Uterus (tissue), 2 donors: ENCODE results near the gene BCAR3.

Source experiments
- POLR2A ChIP-seq, 2 donors: fragments of 450-650 bp; IDR thresholded peaks; one replicate each; pipeline ENCODE4 v1.6.1; 2016; ENCODE audit warnings: antibody characterized with exemption in 2 of 2, mild to moderate bottlenecking in 1 of 2, moderate library complexity in 1 of 2
- TF ChIP-seq, protein P1 (sequence below), 4 experiments: fragments of 200-600 bp in 2 of 4; fragments of 450-650 bp in 2 of 4; sonication (generic) in 2 of 4; IDR thresholded peaks; one replicate each; pipeline ENCODE4 v1.5.1; 2016 to 2019; ENCODE audit warnings: antibody characterized with exemption in 4 of 4, mild to moderate bottlenecking in 2 of 4, moderate library complexity in 1 of 4

DNA sequence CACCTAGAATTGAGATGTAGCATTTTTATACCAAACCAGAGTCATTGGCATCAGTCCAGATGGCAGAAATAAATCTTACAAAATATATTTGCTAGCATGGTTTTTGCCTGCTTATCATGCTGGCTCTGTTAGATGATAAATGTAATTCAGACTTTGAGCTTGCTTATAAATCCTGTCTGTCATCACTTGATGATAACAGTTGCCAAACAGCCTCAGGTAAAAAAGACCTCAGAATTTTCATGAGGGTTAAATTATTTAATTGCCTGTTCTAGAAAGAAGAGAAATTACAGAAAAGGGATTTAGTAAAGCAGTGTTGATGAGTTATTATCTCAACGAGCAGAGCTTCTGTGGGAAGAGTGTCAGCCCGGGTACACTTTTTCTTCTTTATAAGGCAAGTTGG is 150.4 kb downstream of the BCAR3 start:
- TF ChIP-seq, protein P1, sequence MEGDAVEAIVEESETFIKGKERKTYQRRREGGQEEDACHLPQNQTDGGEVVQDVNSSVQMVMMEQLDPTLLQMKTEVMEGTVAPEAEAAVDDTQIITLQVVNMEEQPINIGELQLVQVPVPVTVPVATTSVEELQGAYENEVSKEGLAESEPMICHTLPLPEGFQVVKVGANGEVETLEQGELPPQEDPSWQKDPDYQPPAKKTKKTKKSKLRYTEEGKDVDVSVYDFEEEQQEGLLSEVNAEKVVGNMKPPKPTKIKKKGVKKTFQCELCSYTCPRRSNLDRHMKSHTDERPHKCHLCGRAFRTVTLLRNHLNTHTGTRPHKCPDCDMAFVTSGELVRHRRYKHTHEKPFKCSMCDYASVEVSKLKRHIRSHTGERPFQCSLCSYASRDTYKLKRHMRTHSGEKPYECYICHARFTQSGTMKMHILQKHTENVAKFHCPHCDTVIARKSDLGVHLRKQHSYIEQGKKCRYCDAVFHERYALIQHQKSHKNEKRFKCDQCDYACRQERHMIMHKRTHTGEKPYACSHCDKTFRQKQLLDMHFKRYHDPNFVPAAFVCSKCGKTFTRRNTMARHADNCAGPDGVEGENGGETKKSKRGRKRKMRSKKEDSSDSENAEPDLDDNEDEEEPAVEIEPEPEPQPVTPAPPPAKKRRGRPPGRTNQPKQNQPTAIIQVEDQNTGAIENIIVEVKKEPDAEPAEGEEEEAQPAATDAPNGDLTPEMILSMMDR (IDR thresholded peaks at IDR 0.05): no peak
- TF ChIP-seq POLR2A (IDR thresholded peaks at IDR 0.05): no peak
